Measurements from ENCODE around the gene NOTCH2.

- TF ChIP-seq, protein P1, sequence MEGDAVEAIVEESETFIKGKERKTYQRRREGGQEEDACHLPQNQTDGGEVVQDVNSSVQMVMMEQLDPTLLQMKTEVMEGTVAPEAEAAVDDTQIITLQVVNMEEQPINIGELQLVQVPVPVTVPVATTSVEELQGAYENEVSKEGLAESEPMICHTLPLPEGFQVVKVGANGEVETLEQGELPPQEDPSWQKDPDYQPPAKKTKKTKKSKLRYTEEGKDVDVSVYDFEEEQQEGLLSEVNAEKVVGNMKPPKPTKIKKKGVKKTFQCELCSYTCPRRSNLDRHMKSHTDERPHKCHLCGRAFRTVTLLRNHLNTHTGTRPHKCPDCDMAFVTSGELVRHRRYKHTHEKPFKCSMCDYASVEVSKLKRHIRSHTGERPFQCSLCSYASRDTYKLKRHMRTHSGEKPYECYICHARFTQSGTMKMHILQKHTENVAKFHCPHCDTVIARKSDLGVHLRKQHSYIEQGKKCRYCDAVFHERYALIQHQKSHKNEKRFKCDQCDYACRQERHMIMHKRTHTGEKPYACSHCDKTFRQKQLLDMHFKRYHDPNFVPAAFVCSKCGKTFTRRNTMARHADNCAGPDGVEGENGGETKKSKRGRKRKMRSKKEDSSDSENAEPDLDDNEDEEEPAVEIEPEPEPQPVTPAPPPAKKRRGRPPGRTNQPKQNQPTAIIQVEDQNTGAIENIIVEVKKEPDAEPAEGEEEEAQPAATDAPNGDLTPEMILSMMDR (IDR thresholded peaks at IDR 0.05; ENCODE audit: low read depth, low read length, poor library complexity, severe bottlenecking) = no peak
- no peak for TF ChIP-seq EZH2phosphoT487 (IDR thresholded peaks at IDR 0.05; ENCODE audit: borderline replicate concordance, low read length)
Observed at GRCh38 chr1:119902775-119903442, 166.6 kb downstream of the NOTCH2 start.
